ENCODE data around the gene AMDHD1. TPM values are rescaled to one million over a fixed set of nuclear protein-coding genes. Genes with fewer than 3 reads are reported as not detected.

Gene AMDHD1
- total and polyA plus RNA-seq, 2 of the 8 experiments (the other 6 are each of a cell fraction or from before 2014, with no cell fraction given), result 0.14 TPM; not detected in 1

DNA sequence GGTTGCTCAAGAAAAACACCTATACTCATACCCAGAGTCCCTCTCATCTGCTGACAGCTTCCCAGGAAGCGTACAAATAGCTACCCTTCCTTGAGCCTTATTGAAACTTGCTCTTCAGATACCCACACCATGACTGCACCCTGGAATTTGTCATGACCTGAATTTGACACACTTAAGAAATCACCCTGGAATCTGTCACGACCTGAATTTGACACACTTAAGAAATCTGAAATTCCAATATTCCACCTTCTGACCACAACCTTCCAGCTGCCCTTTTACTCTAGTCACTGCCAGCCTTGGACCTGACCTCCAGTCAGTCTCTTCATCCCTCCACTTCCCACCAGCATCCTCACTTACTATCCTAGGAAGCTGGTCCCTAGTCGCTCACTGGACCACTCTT, 54.1 kb downstream of the AMDHD1 start:
- POLR2A ChIA-PET (ENCODE audit: partially characterized antibody), result interaction anchor here (1.1 to 1.4 kb wide), 2 partner anchors 9 to 20 kb away, joined by 3 read pairs; no protein-coding TSS in a partner anchor
- Histone ChIP-seq H2BK20ac (ENCODE audit: low read length) (no peak overlapping the region), H3K14ac (ENCODE audit: insufficient read length) (no peak overlapping the region), H2BK120ac (replicated peaks; ENCODE audit: low read depth, low read length) (no peak overlapping the region), H3K23me2 (ENCODE audit: low read depth, low read length) (no peaks in the 10 kb centered on the region), H2AFZ (ENCODE audit: low read length) (no peak overlapping the region), H3K4ac (replicated peaks; ENCODE audit: insufficient read length, low read depth, low read length) (no peak overlapping the region), H3K27me3 (replicated peaks in 1 of 4; ENCODE audit: control insufficient read depth in 3 of 4, extremely low read depth in 1 of 4, insufficient read depth in 3 of 4, low read length in 3 of 4) (no peaks in the 10 kb centered on the region), H3K9ac (replicated peaks in 1 of 4; ENCODE audit: extremely low read depth in 1 of 4, low read depth in 3 of 4, low read length in 3 of 4) (no peak overlapping the region), H3K36me3 (ENCODE audit: control insufficient read depth in 2 of 4, insufficient read depth in 4 of 4, low read length in 3 of 4) (peaks cover 0 to 18% (median 1%) of the 10 kb centered on the region in 4 experiments; a peak in 3 of 8 replicates), H4K5ac (ENCODE audit: insufficient read length, low read depth, low read length) (no peak overlapping the region), H2AK5ac (ENCODE audit: low read depth, low read length) (no peak overlapping the region), H3K4me2 (ENCODE audit: insufficient read depth in 1 of 2, low read depth in 2 of 2, low read length in 2 of 2) (no peak overlapping the region), H3K4me3 (ENCODE audit: extremely low read depth in 1 of 4, insufficient read depth in 2 of 4, low read depth in 3 of 4, low read length in 4 of 4) (no peak overlapping the region), H3K79me1 (ENCODE audit: low read depth, low read length) (no peaks in the 10 kb centered on the region), H3K9me3 (ENCODE audit: insufficient read depth in 2 of 2, low read depth in 1 of 2, low read length in 1 of 2) (no peaks in the 10 kb centered on the region), H3K23ac (ENCODE audit: insufficient read length) (no peak overlapping the region), H4K91ac (replicated peaks; ENCODE audit: insufficient read length, low read length) (no peak overlapping the region), H3K18ac (ENCODE audit: extremely low read depth, low read length) (no peak overlapping the region), H3K79me2 (ENCODE audit: control insufficient read depth in 1 of 2, insufficient read depth in 2 of 2, low read length in 2 of 2) (no peaks in the 10 kb centered on the region), H3K56ac (replicated peaks; ENCODE audit: insufficient read length, low read depth, low read length) (no peak overlapping the region), H2BK12ac (ENCODE audit: low read depth, low read length) (no peak overlapping the region), H2BK5ac (ENCODE audit: low read depth, low read length) (no peak overlapping the region), H2BK15ac (ENCODE audit: low read length) (no peak overlapping the region; the same call in 1 of the 2 replicates), H4K20me1 (replicated peaks in 1 of 2; ENCODE audit: control insufficient read depth in 1 of 2, insufficient read depth in 2 of 2, low read length in 2 of 2) (no peaks in the 10 kb centered on the region), H3K27ac (ENCODE audit: low read depth, low read length) (no peak overlapping the region), H3K4me1 (replicated peaks in 1 of 4; ENCODE audit: control insufficient read depth in 3 of 4, insufficient read depth in 4 of 4, low read length in 3 of 4) (peaks cover 0 to 3% (median 0%) of the 10 kb centered on the region in 4 experiments; a peak in 1 of 7 replicates), H4K8ac (ENCODE audit: extremely low read depth, insufficient read depth, low read length) (no peak overlapping the region)
- CTCF ChIA-PET (ENCODE audit: partially characterized antibody), result interaction anchor here (0.6 to 8.7 kb wide), 9 partner anchors 9 to 237 kb away, joined by 3 to 149 read pairs (median 5); partner anchors contain the start of gene CCDC38
- TF ChIP-seq RBBP5 (IDR thresholded peaks at IDR 0.05; ENCODE audit: borderline replicate concordance, low read depth, low read length) (no peak), KDM5A (IDR thresholded peaks at IDR 0.05; ENCODE audit: low read length) (no peak), SUZ12 (IDR thresholded peaks at IDR 0.05; ENCODE audit: low read length) (no peak), EGR1 (IDR thresholded peaks at IDR 0.05; ENCODE audit: borderline replicate concordance, low read depth, low read length) (no peak), RNF2 (IDR thresholded peaks at IDR 0.05; ENCODE audit: borderline replicate concordance, low read depth, low read length, missing control alignments, poor library complexity, severe bottlenecking) (no peak), GTF2F1 (IDR thresholded peaks at IDR 0.05; ENCODE audit: borderline replicate concordance, low read depth, low read length) (no peak), ASH2L (IDR thresholded peaks at IDR 0.05; ENCODE audit: low read length) (no peak), CEBPB (IDR thresholded peaks at IDR 0.05; ENCODE audit: low read depth, low read length) (no peak)
- no peak for FAIRE-seq
- WGBS, 2 experiments (ENCODE audit: extremely low coverage in 1 of 2, insufficient coverage in 1 of 2, insufficient read length in 1 of 2, insufficient replicate concordance in 2 of 2, low coverage in 1 of 2, low lambda C conversion rate in 2 of 2, missing lambda C conversion rate in 1 of 2), result 100% methylated on average over 3 of the region's 3 CpGs; no CpG with 5 or more reads in 1 of the 2 experiments
- DNase-seq (ENCODE audit: low read depth in 1 of 2, low spot score in 2 of 2), result no peak
